Erythroblast (primary cell): Measurements from ENCODE around the gene IL17A.

Source experiments
- GATA1 ChIP-seq: IDR thresholded peaks from 2 replicates; pipeline ENCODE4 v1.6.1; 2011; ENCODE audit warnings: low read depth, mild to moderate bottlenecking, control low read depth, low read length, moderate library complexity
- POLR2A ChIP-seq: IDR thresholded peaks from 2 replicates; pipeline ENCODE4 v1.6.1; 2011; ENCODE audit warnings: mild to moderate bottlenecking, low read length

GRCh38 chr6:52231406-52232127 lies 45.4 kb downstream of the IL17A start:
- TF ChIP-seq POLR2A (no peak), GATA1 (no peak)
